Endothelial cell of umbilical vein (primary cell): ENCODE data around the gene TBCD. TPM values are rescaled to one million over a fixed set of nuclear protein-coding genes. Genes with fewer than 3 reads are reported as not detected.

Experiments used
- BruUV-seq: library from RNA; stranded (reverse); fragments of 400-500 nt; replicated peaks from 2 replicates; lab custom pipeline; 2021; lab: Mats Ljungman, UMichigan
- CTCF ChIA-PET: fragments of 300-600, 350-600 bp; sonication (Branson Sonifier 250); formaldehyde crosslinking; loops from one replicate; lab custom pipeline; 2021; ENCODE audit warnings: antibody characterized with exemption, inconsistent platforms; lab: Charles Lee
- POLR2A ChIA-PET: fragments of 300-600, 350-600 bp; sonication (Branson Sonifier 250); formaldehyde crosslinking; loops from one replicate; lab custom pipeline; 2021; ENCODE audit warnings: antibody characterized with exemption, inconsistent platforms; lab: Charles Lee
- DNase-seq: peaks from one replicate; pipeline ENCODE4 v3.0.0-alpha.2; 2011; ENCODE audit warnings: low read depth, low spot score
- FAIRE-seq: peaks from 2 replicates; lab custom pipeline; 2011; peaks lifted over from hg19 to GRCh38; lab: Jason Lieb, UNC
- H2AFZ ChIP-seq: 2 replicates; pipeline ENCODE4 v1.6.0; 2012; ENCODE audit warnings: low read depth, low read length, control low read depth, inconsistent platforms
- H3K27ac ChIP-seq: 2 replicates; pipeline ENCODE4 v1.5.1; 2011; ENCODE audit warnings: low read depth, mild to moderate bottlenecking, control low read depth, low read length, moderate library complexity; ENCODE audit not compliant: insufficient read depth
- H3K27me3 ChIP-seq, 2 experiments: 2 replicates each; pipeline versions ENCODE4 v1.6.0 to v1.6.1; 2011; ENCODE audit warnings: low read length in 2 of 2, mixed read lengths in 1 of 2; ENCODE audit not compliant: control insufficient read depth in 2 of 2, insufficient read depth in 2 of 2
- H3K36me3 ChIP-seq, 2 experiments: 2 replicates in 1 of 2; 3 replicates in 1 of 2; pipeline ENCODE4 v1.5.1; 2011; ENCODE audit warnings: low read length in 2 of 2, mild to moderate bottlenecking in 1 of 2, moderate library complexity in 1 of 2; ENCODE audit not compliant: control insufficient read depth in 2 of 2, insufficient read depth in 2 of 2; ENCODE audit errors: extremely low read depth in 1 of 2
- H3K4me1 ChIP-seq: 3 replicates; pipeline ENCODE4 v1.5.1; 2011; ENCODE audit warnings: mild to moderate bottlenecking, low read length; ENCODE audit not compliant: control insufficient read depth, insufficient read depth; ENCODE audit errors: extremely low read depth
- H3K4me2 ChIP-seq: 2 replicates; pipeline ENCODE4 v1.6.1; 2011; ENCODE audit warnings: low read length, control low read depth, mixed read lengths; ENCODE audit not compliant: insufficient read depth
- H3K4me3 ChIP-seq, 3 experiments: fragments of 200-600 bp in 1 of 3; sonication (generic), shearing (Covaris generic) in 1 of 3; replicated peaks in 1 of 3; 2 replicates each; pipeline ENCODE4 v1.5.1; 2011 to 2016; ENCODE audit warnings: control low read depth in 3 of 3, low read length in 3 of 3, mild to moderate bottlenecking in 2 of 3, inconsistent platforms in 1 of 3, low read depth in 1 of 3, moderate library complexity in 1 of 3; ENCODE audit not compliant: insufficient read depth in 1 of 3
- H3K79me2 ChIP-seq: 2 replicates; pipeline ENCODE4 v1.6.0; 2012; ENCODE audit warnings: low read length, inconsistent platforms; ENCODE audit not compliant: control insufficient read depth, insufficient read depth
- H3K9ac ChIP-seq: replicated peaks from 2 replicates; pipeline ENCODE3; 2011; ENCODE audit warnings: low read length, control low read depth; ENCODE audit not compliant: insufficient read depth; ENCODE audit errors: extremely low read depth
- H3K9me1 ChIP-seq: replicated peaks from 3 replicates; pipeline ENCODE4 v1.6.0; 2011; ENCODE audit warnings: mild to moderate bottlenecking, low read length; ENCODE audit not compliant: control insufficient read depth, insufficient read depth; ENCODE audit errors: extremely low read depth
- H3K9me3 ChIP-seq: replicated peaks from 2 replicates; pipeline ENCODE4 v1.5.1; 2012; ENCODE audit warnings: low read length, inconsistent platforms; ENCODE audit not compliant: control insufficient read depth, insufficient read depth
- H4K20me1 ChIP-seq: replicated peaks from 2 replicates; pipeline ENCODE3; 2011; ENCODE audit warnings: mild to moderate bottlenecking, low read length; ENCODE audit not compliant: control insufficient read depth, insufficient read depth; ENCODE audit errors: extremely low read depth
- EZH2 ChIP-seq: IDR thresholded peaks from 2 replicates; pipeline ENCODE4 v1.6.1; 2012; ENCODE audit warnings: borderline replicate concordance, low read depth, mild to moderate bottlenecking, moderate library complexity, low read length, inconsistent platforms; ENCODE audit not compliant: severe bottlenecking
- FOS ChIP-seq: IDR thresholded peaks from 2 replicates; pipeline ENCODE4 v1.6.1; 2011; ENCODE audit warnings: mild to moderate bottlenecking, low read length, moderate library complexity, borderline replicate concordance; ENCODE audit not compliant: insufficient read depth
- GATA2 ChIP-seq: IDR thresholded peaks from 2 replicates; pipeline ENCODE4 v1.7.0; 2011; ENCODE audit warnings: low read depth, mild to moderate bottlenecking, moderate library complexity, mixed read lengths, low read length; ENCODE audit not compliant: insufficient read length, insufficient read depth
- JUN ChIP-seq: IDR thresholded peaks from 2 replicates; pipeline ENCODE4 v1.6.1; 2011; ENCODE audit warnings: borderline replicate concordance, low read depth; ENCODE audit not compliant: insufficient read length, insufficient read depth
- MYC ChIP-seq: IDR thresholded peaks from one replicate; pipeline ENCODE4 v1.6.1; 2011; ENCODE audit warnings: mild to moderate bottlenecking, low read depth, low read length
- POLR2A ChIP-seq: IDR thresholded peaks from 2 replicates; pipeline ENCODE4 v1.6.1; 2012; ENCODE audit warnings: low read depth, mild to moderate bottlenecking, control low read depth, low read length
- POLR2AphosphoS5 ChIP-seq: IDR thresholded peaks from 2 replicates; pipeline ENCODE4 v1.6.1; 2012; ENCODE audit warnings: low read depth, mild to moderate bottlenecking, control low read depth, low read length, moderate library complexity; ENCODE audit not compliant: insufficient read depth
- dilution Hi-C: fragments of 300-500 bp; cut with MboI; formaldehyde crosslinking; loops from one replicate; pipeline ENCODE4 v1.15.0; 2019; ENCODE audit warnings: low sequenced_read_pairs; ENCODE audit not compliant: extremely low pct_ligation_motif_present
- intact Hi-C: fragments of 100-400 bp; cut with micrococcal nuclease; formaldehyde crosslinking; loops from one replicate; pipeline ENCODE4 v1.10.0; 2022
- polyA plus RNA-seq, 4 experiments: library from polyadenylated mRNA; depleted of rRNA in 3 of 4; stranded (reverse) in 3 of 4; unstranded in 1 of 4; fragments of >200 nt; gene quantifications; 2 replicates each; pipeline versions ENCODE4 v1.2.1 to v1.2.3, GENCODE V29; 2011 to 2012; ENCODE audit warnings: missing spikeins in 1 of 4
- total RNA-seq: library from RNA; stranded (reverse); gene quantifications from 2 replicates; pipeline ENCODE4 v1.2.3, GENCODE V29; 2021
- TF ChIP-seq, protein P1 (sequence below): IDR thresholded peaks from 2 replicates; pipeline ENCODE4 v1.6.1; 2011; ENCODE audit not compliant: insufficient read depth, insufficient read length
- TF ChIP-seq, protein P2 (sequence below), 2 donors: IDR thresholded peaks; 1 replicate in 1 of 2; 2 replicates in 1 of 2; pipeline ENCODE4 v1.5.1; 2011; ENCODE audit warnings: low read length in 2 of 2, mild to moderate bottlenecking in 2 of 2, moderate library complexity in 2 of 2, control low read depth in 1 of 2, inconsistent platforms in 1 of 2, low read depth in 1 of 2; ENCODE audit not compliant: insufficient read depth in 1 of 2; ENCODE audit errors: extremely low read depth in 1 of 2

TBCD gene
- total and polyA plus RNA-seq, 2 donors (not counting 3 experiments of a cell fraction or from before 2014, with no cell fraction given): 121 to 145 TPM

DNA sequence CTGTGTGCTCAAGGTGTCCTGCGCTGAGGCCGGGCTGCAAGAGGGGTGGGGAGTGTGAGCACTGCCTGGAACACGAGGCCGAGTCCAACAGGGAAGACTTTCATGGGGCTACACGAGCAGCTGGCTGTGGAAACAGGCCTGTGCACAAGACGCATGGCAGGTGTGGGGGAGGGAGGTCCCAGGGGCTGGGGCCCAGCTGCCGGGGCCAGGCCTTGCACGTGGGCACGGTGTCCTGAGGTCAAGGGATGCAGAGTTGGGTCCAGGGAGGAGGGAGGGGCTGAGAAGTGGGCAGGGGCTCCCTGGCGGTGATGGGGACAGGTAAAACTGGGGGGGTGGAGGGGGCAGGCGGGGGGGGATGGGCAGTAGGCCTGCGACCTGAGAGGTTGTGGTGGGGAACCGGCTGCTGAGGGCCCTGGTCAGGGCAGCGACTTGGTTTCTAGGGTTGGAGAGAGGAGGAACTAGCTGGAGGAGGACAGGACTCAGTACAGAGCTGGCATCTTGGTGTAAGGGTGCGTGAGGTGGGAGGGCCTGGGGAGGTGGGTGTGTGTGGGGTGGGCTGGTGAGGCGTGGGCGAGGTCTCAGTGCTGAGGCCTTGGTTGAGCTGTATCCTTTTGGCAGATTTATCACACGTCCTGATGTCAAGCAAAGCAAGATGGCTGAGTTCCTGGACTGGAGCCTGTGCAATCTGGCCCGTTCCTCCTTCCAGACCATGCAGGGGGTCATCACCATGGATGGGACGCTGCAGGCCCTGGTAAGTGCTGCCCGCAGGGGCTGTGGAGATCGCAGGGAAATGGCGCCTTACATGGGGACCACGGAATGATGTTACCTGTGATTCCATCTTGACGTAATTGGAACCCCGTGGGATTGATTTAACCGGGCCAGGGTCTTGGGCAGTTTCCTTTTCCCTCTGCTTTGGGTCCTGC is 29.4 kb downstream of the TBCD start:
- Histone ChIP-seq H3K79me2 (no peaks in the 10 kb centered on the region), H3K27me3 (no peaks in the 10 kb centered on the region), H3K9ac (no peak overlapping the region), H3K4me3 (no peak overlapping the region), H3K9me3 (no peaks in the 10 kb centered on the region), H3K4me2 (no peak overlapping the region), H3K9me1 (no peaks in the 10 kb centered on the region), H3K4me1 (peaks cover 2% of the 10 kb centered on the region), H3K36me3 (peaks cover 2 to 5% of the 10 kb centered on the region in 2 experiments), H3K27ac (no peak overlapping the region), H4K20me1 (no peaks in the 10 kb centered on the region), H2AFZ (no peak overlapping the region)
- no TSS peak for BruUV-seq
- FAIRE-seq: no peak
- ChIA-PET POLR2A (interaction anchor here (1.0 kb wide), 1 partner anchor 64 kb away, joined by 3 read pairs; no protein-coding TSS in a partner anchor), CTCF (interaction anchor here (0.6 to 4.3 kb wide), 50 partner anchors 9 to 430 kb away, joined by 3 to 176 read pairs (median 4); partner anchors contain the start of gene METRNL)
- dilution Hi-C loops (no loop called here), intact Hi-C loops (loop anchor here (1.0 to 5.0 kb wide), 2 partner anchors 95 to 181 kb away; no protein-coding TSS in a partner anchor)
- TF ChIP-seq FOS: no peak
- no peak for TF ChIP-seq MYC
- no peak for TF ChIP-seq EZH2
- TF ChIP-seq, protein P1, sequence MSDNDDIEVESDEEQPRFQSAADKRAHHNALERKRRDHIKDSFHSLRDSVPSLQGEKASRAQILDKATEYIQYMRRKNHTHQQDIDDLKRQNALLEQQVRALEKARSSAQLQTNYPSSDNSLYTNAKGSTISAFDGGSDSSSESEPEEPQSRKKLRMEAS: no peak
- no peak for TF ChIP-seq JUN
- no peak for TF ChIP-seq POLR2A
- no peak for TF ChIP-seq GATA2
- TF ChIP-seq POLR2AphosphoS5: no peak
- TF ChIP-seq, protein P2, sequence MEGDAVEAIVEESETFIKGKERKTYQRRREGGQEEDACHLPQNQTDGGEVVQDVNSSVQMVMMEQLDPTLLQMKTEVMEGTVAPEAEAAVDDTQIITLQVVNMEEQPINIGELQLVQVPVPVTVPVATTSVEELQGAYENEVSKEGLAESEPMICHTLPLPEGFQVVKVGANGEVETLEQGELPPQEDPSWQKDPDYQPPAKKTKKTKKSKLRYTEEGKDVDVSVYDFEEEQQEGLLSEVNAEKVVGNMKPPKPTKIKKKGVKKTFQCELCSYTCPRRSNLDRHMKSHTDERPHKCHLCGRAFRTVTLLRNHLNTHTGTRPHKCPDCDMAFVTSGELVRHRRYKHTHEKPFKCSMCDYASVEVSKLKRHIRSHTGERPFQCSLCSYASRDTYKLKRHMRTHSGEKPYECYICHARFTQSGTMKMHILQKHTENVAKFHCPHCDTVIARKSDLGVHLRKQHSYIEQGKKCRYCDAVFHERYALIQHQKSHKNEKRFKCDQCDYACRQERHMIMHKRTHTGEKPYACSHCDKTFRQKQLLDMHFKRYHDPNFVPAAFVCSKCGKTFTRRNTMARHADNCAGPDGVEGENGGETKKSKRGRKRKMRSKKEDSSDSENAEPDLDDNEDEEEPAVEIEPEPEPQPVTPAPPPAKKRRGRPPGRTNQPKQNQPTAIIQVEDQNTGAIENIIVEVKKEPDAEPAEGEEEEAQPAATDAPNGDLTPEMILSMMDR (IDR thresholded peaks at IDR 0.05; ENCODE audit: extremely low read depth in 1 of 2, insufficient read depth in 1 of 2, low read depth in 1 of 2, low read length in 2 of 2): no peak
- DNase-seq: no peak
